Right lobe of liver (tissue), 6 donors: ENCODE data around the gene KLHL7. TPM values are rescaled to one million over a fixed set of nuclear protein-coding genes. Genes with fewer than 3 reads are reported as not detected.
"Not testable (repeated sequence)": the region's sequence is repeated elsewhere in the genome, so short reads cannot be mapped to it uniquely, and the experiment has no call there.

ENCODE experiments used
- ATAC-seq, 4 donors: fragments of 200-7000 bp; cut with Tn5 transposase; one replicate each; pipeline ENCODE4 v1.9.1; 2020; ENCODE audit warnings: mild to moderate bottlenecking in 4 of 4, moderate library complexity in 4 of 4
- DNase-seq, 3 donors: peaks; one replicate each; pipeline ENCODE4 v3.0.0-alpha.2; 2020
- H3K27ac ChIP-seq, 3 donors: fragments of 200-600 bp; one replicate each; pipeline ENCODE4 v1.8.0; 2022
- H3K27me3 ChIP-seq, 2 donors: fragments of 200-600 bp; one replicate each; pipeline ENCODE4 v1.8.0; 2022
- H3K36me3 ChIP-seq, 4 donors: fragments of 200-600 bp; sonication (generic) in 1 of 4; one replicate each; pipeline versions ENCODE4 v1.5.1 to v1.8.0; 2017 to 2022; ENCODE audit warnings: control low read depth in 1 of 4
- H3K4me1 ChIP-seq, 4 donors: fragments of 200-600 bp; sonication (generic) in 1 of 4; one replicate each; pipeline versions ENCODE4 v1.5.1 to v1.8.0; 2017 to 2022; ENCODE audit warnings: control low read depth in 1 of 4
- H3K4me3 ChIP-seq, 3 donors: fragments of 200-600 bp; one replicate each; pipeline ENCODE4 v1.8.0; 2022
- H3K9me3 ChIP-seq, 4 donors: fragments of 200-600 bp; sonication (generic) in 1 of 4; one replicate each; pipeline versions ENCODE4 v1.5.1 to v1.8.0; 2017 to 2022; ENCODE audit warnings: control low read depth in 1 of 4
- CTCF ChIP-seq, 4 donors: fragments of 200-600 bp in 3 of 4; fragments of 450-650 bp in 1 of 4; IDR thresholded peaks; one replicate each; pipeline versions ENCODE4 v1.5.1 to v1.8.0; 2016 to 2022; ENCODE audit warnings: antibody characterized with exemption in 4 of 4, mild to moderate bottlenecking in 2 of 4
- POLR2A ChIP-seq: fragments of 450-650 bp; IDR thresholded peaks from one replicate; pipeline ENCODE4 v1.6.1; 2017; ENCODE audit warnings: antibody characterized with exemption, mild to moderate bottlenecking
- WGBS: methylation state at CpG from one replicate; pipeline ENCODE4 v1.1.6; 2018; ENCODE audit warnings: low coverage, low lambda C conversion rate; ENCODE audit not compliant: insufficient coverage; ENCODE audit errors: missing lambda C conversion rate; 5-methylcytosine and 5-hydroxymethylcytosine counted together
- intact Hi-C, 2 donors: fragments of 100-400 bp; cut with DNase I; formaldehyde crosslinking; loops; one replicate each; pipeline versions ENCODE4 v1.11.2 to v1.14.1; 2022
- total RNA-seq, 6 experiments: library from RNA; depleted of rRNA in 2 of 6; stranded (reverse); fragments of >200 nt in 2 of 6; fragmentation: NEBNext Ultra II Directional in 3 of 6; extraction: Animal tissue kit (Norgen Biotek cat#: 25700) in 3 of 6; gene quantifications; one replicate each; pipeline versions ENCODE4 v1.1.0 to v1.2.4, GENCODE V29; 2016 to 2023
- donor health status: DM: no; HTN: yes; CAD: no.
- donor health status: DM: no; HTN: no; CAD: no.
- donor health status: DM: no; HTN: no; CAD: no.
- donor health status: DM: no; HTN: yes; CAD: no.
- donor health status: DM: no; HTN: yes; CAD: no.

Gene KLHL7
- total RNA-seq, 6 experiments from 2014 or later: 6.3 to 9.1 (median 7.5) TPM

GRCh38 chr7:23185980-23186379 lies 80.4 kb downstream of the KLHL7 start:
- intact Hi-C loops: no loop called here
- DNase-seq: no peak
- Histone ChIP-seq H3K27ac (no peak overlapping the region), H3K4me1 (peaks cover 0 to 8% (median 4%) of the 10 kb centered on the region in 4 donors), H3K4me3 (no peak overlapping the region), H3K9me3 (no peaks in the 10 kb centered on the region), H3K27me3 (no peaks in the 10 kb centered on the region), H3K36me3 (peaks cover 0 to 34% (median 10%) of the 10 kb centered on the region in 4 donors)
- ATAC-seq: no peak
- WGBS: 68% methylated on average over 1 of the region's 1 CpG
- TF ChIP-seq POLR2A: no peak
- TF ChIP-seq CTCF (IDR thresholded peaks at IDR 0.05): no peak

- Histone ChIP-seq H3K36me3 (peaks cover 0 to 42% (median 10%) of the 10 kb centered on the region in 4 donors), H3K27me3 (no peaks in the 10 kb centered on the region), H3K4me1 (no peaks in the 10 kb centered on the region), H3K4me3 (no peak overlapping the region), H3K27ac (no peak overlapping the region), H3K9me3 (no peaks in the 10 kb centered on the region)
- intact Hi-C loops: no loop called here
- DNase-seq (no peak), ATAC-seq (peak in 2 of 4 donors; percentile 37 to 74)
- whole genome bisulfite sequencing: 24% methylated on average over 2 of the region's 2 CpGs
- no peak for TF ChIP-seq CTCF (IDR thresholded peaks at IDR 0.05)
Observed at GRCh38 chr7:23191022-23191421, 85.4 kb downstream of the KLHL7 start.

GRCh38 chr7:23193650-23194227 lies 88.2 kb downstream of the KLHL7 start:
- H3K36me3 ChIP-seq: peaks cover 0 to 17% (median 2%) of the 10 kb centered on the region in 4 donors
- ATAC-seq, H3K27me3 ChIP-seq, H3K4me3 ChIP-seq, DNase-seq, H3K27ac ChIP-seq, H3K4me1 ChIP-seq, H3K9me3 ChIP-seq, intact Hi-C loops: not testable (repeated sequence)
- WGBS: no CpG with 5 or more reads among the region's 27 CpGs

- 52% methylated on average over 5 of the region's 5 CpGs for WGBS
- Histone ChIP-seq H3K27me3 (no peaks in the 10 kb centered on the region), H3K4me1 (no peaks in the 10 kb centered on the region), H3K27ac (no peak overlapping the region), H3K36me3 (peaks cover 0 to 38% (median 12%) of the 10 kb centered on the region in 4 donors), H3K9me3 (no peaks in the 10 kb centered on the region), H3K4me3 (no peak overlapping the region)
- intact Hi-C loops: no loop called here
- ATAC-seq (no peak), DNase-seq (no peak)
- TF ChIP-seq CTCF (IDR thresholded peaks at IDR 0.05): no peak
- TF ChIP-seq POLR2A: no peak
Observed at GRCh38 chr7:23196306-23196705, 90.7 kb downstream of the KLHL7 start.

GRCh38 chr7:23197745-23198144 lies 92.2 kb downstream of the KLHL7 start:
- H3K4me3 ChIP-seq, H3K4me1 ChIP-seq, H3K9me3 ChIP-seq, H3K27me3 ChIP-seq, H3K27ac ChIP-seq, ATAC-seq, DNase-seq, intact Hi-C loops: not testable (repeated sequence)
- H3K36me3 ChIP-seq: peaks cover 0 to 27% (median 13%) of the 10 kb centered on the region in 4 donors
- WGBS: 100% methylated on average over 4 of the region's 5 CpGs
